GM21723 (cell line): ENCODE measurements around the gene SLC2A13.

ENCODE experiments used
- ATAC-seq: cut with Tn5 transposase; IDR thresholded peaks from one replicate; pipeline ENCODE4 v1.9.1; 2021; ENCODE audit warnings: mild to moderate bottlenecking, moderate library complexity; ENCODE audit not compliant: unreplicated experiment

The SLC2A13 gene

DNA sequence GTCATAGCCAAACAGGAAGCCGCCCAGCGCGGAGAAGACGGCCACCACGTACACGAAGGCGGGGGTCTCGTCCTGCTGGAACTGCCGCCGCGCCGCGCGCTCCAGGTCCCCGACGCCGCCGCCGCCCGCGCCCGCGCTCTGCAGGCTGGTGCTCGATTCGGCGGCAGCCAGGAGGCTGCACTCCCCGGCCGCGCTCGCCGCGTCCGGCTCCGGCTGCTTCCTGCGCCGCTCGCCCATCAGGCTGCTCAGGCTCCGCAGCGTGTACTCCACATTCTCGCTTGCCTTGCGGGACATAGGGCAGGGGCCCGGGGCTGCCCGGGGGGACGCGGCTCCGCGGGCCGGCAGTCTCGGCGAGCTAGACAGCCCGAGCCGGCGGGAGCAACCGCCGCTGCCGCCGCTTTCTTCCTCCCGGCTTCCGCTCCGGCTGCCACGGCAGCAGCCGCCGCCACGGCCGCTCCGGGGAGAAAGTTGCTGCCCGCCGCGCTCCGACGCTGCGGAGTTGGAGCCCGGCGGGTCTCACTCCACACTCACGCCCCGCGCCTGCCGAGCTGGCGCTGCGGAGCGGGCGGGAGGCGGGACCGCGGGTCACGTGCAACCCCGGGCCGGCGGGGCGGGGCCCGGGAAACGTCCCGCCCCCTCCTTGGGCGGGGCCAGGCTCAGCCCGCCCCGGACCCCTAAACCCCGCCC lies at the start of gene SLC2A13:
Gene SLC2A13, minus strand, starts transcription at position 567 of the 687 bp plus-strand sequence. Its CDS starts 273 bp downstream, at position 294.
- ATAC-seq = peak; percentile 84

DNA sequence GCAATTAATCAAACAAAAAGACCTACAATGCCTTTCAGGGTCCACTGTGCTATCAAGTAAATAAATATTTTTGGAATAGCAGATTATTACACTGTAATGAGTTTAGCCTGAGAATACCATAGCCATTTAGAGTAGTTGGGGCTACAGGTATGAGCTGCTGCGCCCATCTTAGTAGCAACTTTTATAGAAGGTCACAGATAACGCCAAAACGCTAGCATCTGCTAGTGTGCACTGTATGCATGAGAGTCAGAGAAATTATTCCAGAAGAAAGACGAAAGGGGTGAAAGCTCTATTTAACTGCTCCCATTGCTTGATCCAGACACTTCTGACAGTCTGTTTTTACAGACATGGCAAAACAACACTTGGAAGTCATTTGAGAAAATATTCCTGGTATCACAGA lies 48.5 kb upstream of the SLC2A13 start:
- ATAC-seq = no peak

DNA sequence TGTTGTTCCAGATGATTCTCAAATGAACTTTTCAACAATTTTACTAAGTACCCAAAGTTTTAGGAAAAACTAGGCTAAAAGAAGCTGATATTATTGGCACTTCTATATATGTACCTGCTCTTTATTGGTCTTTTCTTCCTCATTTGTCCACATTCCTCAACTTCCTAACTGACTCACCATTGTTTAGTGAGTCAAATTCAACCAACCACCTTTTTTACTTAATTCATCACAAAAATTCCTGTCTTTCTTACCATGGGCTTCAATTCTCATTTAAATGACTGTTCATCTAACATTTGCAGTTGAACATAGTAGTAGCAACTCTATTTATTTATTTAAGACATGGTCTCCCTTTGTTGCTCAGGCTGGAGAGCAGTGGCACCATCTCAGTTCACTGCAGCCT lies 47.6 kb upstream of the SLC2A13 start:
- no peak for ATAC-seq

DNA sequence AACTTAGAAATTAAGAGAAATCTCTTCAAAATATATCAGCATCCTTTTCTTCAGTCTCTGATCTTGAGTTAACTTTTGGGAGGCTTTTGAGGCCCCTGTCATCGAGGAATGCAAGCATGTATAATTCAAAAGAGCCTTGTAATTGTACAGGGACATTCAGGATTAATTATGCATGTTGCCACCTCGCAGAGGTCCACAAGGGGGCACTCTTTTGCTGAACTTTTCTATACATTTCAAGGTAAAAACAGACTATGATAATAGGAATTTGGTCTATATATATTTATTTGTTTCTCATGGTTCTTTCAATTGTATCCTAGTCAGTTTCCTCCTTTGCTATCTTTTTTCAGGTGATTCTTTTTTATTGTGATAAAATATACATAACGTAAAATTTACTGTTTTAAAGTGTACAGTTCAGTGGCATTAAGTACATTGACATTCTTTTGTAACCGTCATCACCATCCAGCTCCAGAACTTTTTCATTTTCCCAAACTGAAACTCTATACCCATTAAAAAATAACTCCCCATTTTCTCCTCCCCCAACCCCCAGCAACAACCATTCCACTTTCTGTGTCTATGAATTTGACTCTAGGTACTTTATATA lies 47.0 kb upstream of the SLC2A13 start:
- no peak for ATAC-seq

DNA sequence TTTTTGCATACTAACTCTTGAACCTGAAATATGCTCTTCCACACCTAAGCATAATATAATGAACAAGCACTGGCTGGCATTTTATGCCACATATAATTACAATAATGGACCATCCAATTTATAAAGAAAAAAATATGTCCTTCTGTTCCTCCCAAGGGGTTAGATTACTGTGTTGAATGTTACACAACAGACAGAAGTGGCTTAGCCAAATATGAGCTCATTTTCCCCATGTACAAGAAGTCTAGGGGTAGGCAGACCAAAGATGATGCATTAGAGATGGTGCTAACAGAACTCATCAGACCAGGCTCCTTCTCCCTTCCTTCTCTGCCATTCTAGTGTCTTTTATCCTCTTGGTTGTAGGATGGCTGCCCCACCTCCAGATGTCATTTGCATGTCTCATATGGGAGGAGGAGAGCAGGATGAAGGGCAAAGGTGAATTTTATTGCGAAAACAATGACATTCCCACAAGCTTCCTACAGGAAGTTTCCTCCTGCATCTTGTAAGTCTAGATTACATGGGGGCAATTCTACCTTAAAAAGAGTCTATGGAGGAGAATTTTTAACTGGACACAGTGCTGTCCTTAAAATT lies 43.9 kb upstream of the SLC2A13 start:
- no peak for ATAC-seq

DNA sequence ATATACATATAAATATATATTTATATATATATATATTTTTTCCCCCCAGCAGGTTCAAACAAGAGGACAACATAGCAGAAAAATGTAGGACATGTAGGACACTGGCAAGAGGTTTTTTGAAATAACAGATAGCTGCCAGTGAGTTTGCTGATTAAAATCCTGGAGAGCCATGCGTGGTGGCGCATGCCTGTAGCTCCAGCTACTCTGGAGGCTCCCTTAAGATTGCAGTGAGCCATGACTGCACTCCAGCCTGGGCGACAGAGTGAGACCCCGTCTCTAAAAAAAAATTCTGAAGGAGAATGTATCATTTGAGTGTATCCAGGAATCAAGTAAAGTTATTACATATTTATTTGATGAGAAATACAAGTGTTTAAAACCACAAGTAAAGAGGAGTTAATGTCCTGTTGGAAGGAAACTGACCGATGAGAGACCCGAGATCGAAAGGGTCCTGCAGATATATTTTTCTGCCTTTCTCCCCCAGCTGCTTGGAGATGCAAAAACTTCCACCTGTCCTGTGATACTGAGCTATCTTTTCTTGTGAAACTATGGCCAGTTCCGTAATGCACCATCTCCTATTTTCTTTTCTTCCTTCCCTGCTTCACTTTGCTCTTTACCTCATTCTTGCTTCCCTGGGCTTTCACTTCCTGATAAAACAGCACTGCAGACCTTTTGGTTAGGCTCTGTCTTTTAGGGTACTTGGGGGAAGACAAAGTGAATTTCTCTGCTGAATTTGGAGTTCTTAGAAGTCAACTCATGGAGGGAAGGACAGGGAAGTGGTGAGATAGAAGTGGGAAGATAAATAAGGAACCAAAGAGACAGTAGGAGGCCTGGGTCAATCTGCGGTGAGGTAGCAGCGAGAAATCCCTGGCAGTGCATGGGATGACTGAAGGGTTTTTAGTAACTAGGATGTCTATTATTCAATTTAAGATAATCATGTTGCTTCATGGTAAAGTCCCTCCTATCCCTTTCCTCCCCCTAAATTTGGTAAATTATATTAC lies 41.2 kb upstream of the SLC2A13 start:
- no peak for ATAC-seq

DNA sequence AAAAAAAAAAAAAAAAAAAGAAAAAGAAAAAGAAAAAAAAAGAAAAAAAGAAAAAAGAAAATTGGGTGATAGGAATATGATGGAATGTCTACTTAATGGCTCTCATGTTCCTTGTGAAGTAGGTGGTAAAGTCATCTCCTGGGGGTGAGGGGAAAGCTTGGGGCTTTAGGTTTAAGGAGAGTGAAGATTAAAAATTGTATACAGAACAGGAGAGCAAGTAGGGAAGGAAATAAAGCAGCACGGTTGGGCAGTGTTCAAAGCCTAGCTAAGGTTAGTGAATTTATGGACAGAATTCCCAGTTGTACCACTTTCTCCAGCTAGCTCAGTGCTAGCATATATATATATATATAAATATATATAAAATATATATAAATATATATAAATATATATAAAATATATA lies 40.0 kb upstream of the SLC2A13 start:
- no peak for ATAC-seq

DNA sequence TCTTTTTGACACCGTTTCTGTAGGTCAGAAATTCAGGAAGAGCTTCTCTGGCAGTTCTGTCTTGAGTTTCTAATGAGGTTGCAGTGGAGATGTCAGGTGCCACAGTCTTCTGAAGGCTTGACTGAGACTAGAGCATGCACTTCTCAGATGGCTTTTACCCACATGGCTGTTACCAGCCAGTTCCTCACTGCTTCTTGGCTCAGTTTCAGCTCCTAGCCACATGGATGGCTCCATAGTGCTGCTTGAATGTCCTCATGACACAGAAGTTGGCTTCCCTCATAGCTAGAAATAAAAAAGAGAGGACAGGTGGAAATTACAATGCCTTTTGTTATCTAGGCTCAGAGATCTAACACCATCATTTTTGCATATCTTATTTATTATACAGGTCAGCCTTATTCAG lies 38.1 kb upstream of the SLC2A13 start:
- ATAC-seq = no peak

DNA sequence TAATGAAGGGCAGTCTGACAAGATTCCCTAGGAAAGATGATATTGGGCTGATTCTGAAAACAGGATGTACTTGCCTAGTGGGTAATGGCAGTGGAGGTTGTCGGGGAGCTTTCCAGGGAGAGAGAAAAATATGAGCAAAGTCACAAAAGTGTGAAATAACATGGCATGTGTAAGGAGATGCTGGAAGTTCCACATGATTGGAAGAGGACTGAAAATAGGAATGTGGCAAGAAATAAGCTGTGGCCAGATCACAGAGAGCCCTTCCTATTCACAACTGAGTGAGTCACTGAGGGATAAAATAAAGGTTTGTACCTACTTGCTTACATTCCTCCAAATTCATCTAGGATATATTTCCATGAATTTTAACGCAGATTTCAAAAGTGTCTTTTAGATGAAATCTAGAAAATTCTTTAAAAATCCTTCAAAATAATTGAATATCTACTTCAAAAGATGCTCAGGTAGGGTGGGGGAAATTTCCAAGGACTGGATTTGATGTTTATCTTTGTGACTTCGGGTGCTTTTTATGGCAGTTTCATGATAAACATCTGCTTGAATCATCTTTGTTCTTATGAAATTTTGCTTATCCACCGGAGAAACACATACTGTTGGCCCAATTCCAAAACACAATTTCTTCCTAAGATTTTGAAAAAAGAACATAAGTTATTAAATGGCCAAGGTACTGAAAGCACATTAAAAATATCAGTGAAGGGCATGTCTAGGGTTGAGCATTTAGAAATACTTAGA lies 36.3 kb upstream of the SLC2A13 start:
- ATAC-seq = no peak

DNA sequence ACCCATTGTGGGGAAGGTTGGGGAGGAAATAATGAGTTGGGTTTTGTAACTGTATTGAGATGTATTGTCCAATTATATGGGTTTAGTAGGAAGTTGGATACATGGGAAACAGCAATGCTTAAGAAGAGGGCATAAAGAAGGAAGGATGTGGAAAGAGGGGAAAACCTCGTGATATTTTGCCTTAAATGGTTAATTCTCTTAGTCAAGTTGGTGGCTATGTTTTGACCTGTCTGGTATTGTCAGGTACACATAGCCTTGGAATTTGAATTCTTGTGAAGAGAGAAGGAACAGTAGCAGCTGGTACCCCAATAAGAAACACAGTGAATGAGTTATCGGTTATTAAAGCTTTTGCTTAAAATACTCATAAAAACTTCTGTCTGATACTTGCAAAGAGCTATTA lies 32.6 kb upstream of the SLC2A13 start:
- ATAC-seq = no peak

DNA sequence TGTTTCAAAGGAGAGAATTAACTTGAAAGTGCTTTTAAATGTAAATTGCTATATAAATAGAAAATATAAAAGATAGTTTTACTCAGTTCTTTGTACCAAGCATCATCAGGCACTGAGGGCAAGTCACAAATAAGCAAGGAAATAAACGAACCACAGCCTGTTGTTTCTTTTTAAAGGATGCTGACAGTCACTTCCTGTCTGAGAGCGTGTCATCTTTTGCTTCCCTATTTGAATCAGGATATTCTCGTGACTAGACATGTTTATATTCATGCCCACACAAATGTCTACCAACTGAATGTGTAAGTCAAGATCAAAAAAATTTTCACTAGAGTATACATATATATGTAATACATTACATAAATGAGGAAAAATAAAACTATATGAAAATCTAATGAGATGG lies 31.4 kb upstream of the SLC2A13 start:
- peak; percentile 86 for ATAC-seq

DNA sequence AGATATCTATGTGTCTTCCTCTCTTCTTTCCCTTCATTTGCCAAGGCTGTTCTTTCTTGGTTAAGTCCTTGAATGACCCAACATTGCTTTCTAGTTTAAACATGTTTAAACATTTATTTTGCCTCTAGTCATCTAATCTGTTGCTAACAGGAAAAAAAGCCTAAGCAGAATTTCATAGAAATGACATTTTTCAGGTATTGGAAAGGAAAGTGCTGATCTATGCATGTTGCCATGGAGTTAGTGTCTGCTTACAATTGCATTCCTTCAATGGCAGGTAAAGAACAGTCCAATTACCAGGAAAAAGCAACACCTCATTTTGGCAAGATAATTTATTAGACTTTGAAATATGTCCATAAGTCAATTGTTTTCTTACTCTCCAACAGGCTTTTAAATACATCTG lies 21.5 kb upstream of the SLC2A13 start:
- ATAC-seq = no peak

DNA sequence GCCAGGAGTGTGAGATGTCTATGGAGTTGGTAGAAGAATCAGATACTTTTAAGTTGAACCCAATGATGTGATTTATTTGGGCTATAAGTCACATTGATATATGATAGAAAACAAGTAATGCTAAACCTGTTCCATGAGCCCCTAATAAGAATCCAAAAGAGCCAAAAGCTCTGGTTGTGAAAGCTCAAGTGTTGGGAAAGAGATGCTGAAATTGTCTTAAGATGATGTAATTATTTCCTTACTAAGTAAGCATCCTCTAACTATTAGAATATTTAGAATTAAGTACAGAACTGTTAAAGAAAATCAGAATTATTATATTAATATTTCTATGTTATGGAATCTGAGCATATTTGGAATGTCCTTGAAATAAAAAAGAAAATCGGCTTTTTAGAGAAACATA lies 17.6 kb upstream of the SLC2A13 start:
- no peak for ATAC-seq

DNA sequence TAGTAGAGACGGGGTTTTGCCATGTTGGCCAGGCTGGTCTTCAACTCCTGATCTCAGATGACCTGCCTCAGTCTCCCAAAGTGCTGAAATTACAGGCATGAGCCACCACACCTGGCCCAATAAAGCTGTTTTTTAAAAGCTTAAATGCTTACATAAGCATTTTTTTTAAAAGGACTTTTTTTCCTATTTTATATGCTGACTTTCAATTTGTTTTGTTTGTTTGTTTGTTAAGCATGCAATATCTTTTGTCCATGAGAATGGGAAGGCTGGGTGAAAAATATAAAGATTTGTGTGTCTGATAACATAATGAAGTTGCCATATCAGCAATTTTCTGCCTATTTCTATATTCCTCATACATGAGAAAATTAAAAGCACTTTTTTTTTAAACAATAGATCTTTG lies 17.0 kb upstream of the SLC2A13 start:
- ATAC-seq = no peak

DNA sequence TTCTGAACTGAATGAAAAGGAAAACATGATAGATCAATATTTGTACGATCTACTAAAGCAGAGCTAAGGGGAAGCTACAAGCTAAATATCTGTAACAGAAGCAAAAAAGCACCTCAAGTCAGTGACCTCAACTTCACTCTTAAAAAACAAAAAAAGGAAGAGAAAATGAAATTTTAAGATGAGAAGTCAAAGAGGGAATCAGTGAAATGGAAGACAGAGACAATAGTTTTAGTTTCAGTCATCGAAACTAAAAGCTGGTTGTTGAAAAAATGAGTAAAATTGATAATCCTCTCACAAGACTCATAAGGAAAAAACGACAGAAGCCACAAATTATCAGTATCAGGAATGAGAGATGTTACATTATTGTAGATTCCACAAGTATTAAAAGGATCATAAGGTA lies 11.9 kb upstream of the SLC2A13 start:
- peak; percentile 96 for ATAC-seq

DNA sequence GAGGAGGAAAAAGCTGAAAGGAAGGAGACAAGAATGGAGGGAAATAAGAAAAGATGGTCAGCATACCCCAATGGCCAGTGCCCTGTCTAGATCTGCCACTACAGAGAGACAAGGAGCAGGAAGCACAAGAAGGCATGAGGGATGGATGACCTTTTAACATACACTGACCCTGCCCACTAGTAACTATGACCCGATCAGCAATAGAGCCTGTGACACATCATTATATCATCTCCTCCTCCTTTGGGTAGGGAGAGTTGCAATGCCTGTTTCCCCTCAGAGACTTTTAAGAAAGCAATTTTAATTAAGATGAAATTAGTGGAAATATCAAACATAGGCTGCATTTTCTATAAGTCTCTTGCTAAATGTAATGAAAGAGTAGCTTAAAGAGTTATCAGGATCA lies 4.7 kb upstream of the SLC2A13 start:
- no peak for ATAC-seq

DNA sequence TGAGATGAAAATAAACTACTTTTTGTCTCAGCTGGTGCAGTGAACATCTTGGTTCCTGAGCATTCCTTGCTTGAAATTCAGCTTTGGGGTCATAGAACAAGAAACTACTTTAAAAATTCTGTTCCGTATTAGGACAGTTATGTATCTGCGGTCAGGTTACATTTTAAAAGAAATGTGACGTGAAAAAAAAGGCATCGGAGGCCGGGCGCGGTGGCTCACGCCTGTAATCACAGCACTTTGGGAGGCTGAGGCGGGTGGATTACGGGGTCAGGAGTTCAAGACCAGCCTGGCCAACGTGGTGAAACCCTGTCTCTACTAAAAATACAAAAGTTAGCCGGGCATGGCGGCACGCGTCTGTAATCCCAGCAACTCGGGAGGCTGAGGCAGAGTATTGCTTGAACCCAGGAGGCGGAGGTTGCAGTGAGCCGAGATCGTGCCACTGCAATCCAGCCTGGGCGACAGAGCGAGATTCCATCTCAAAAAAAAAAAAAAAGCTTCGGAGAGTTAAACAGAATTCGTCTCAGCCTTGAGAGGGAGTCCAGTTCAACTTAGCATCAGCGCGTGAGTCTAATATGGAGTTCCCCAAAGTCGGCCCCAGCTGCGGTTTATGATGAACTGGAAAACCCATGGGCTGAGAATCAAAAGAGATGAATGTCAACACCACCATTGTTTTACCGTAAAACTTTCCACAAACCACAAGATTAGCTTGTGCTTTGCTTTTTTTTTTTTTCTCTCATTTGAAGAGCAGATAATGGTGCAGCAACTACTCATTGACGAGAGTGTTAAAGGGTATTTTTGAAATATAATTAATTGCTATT lies 2.1 kb upstream of the SLC2A13 start:
- no peak for ATAC-seq

DNA sequence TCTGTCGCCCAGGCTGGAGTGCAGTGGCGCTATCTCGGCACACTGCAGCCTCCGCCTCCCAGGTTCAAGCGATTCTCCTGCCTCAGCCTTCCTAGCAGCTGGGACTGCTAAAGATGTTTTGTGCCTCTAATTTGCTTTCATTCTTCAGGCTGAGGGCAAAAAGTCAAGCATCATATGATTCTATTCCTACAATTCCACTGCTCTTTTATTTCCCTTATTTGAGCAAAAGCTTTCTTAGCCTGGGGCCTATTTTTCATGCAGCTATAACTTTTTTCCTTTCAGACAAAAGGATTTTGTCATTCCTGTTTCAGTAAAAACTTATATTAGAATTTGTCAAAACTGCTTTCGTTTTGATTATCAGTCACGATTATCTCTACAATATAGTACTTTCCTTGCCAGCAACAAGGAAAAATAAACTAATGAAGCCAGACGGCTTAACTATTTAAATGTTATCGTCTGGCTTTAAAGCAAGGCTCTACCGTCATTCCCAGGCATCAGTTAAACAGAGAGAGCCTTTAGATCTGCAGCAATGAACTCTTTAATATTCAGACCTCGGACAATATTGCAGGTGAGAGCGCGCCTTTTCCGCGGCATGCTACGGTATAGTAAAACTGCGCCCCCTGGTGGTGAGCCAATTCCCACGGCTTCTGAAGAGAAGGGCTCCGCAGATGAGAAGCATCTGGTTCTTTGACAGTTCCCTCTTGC lies 1.4 kb upstream of the SLC2A13 start:
- peak; percentile 42 for ATAC-seq

DNA sequence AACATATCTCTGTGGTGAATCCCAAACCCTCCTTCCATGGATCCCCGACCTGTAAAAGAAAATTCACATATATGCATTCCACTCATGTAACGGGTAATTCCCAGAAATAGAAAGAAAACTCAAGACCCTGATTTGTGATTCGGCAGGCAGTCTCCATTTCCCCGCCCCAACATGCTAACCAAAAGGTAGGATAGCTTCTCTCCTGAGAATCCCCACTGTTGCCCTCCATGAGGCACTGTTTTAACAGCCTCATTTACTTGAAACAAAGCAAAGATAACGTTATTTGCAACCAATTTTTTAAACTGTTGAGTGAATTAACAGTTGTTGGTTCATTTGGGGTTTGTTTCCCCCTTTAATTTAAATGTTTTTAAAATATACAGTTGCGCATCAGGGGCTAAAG lies 774 bp upstream of the SLC2A13 start:
- ATAC-seq = no peak
